Activated naive CD4-positive, alpha-beta T cell treated with anti-CD3 and anti-CD28 coated beads, Interleukin-2, amount 10 ng/mL, durations not matched to agents 7 days and 5 days (primary cell): ENCODE data around the gene AP4E1.

Source experiments
- CTCF ChIA-PET: fragments of 350-600 bp; sonication (Branson Sonifier 250); formaldehyde crosslinking; loops from one replicate; lab custom pipeline; 2021; ENCODE audit warnings: antibody characterized with exemption; lab: Charles Lee
- DNase-seq: peaks from one replicate; pipeline ENCODE4 v3.0.0-alpha.2; 2020
- H3K27ac Mint-ChIP-seq: one replicate; pipeline ENCODE4 v1.8.0; 2021; ENCODE audit warnings: mild to moderate bottlenecking, moderate library complexity, mixed read lengths
- H3K27me3 Mint-ChIP-seq: one replicate; pipeline ENCODE4 v1.8.0; 2021; ENCODE audit warnings: mild to moderate bottlenecking, mixed read lengths
- H3K36me3 Mint-ChIP-seq: one replicate; pipeline ENCODE4 v1.8.0; 2021; ENCODE audit warnings: mixed read lengths
- H3K4me1 Mint-ChIP-seq: one replicate; pipeline ENCODE4 v1.8.0; 2021; ENCODE audit warnings: mixed read lengths
- H3K4me3 Mint-ChIP-seq: one replicate; pipeline ENCODE4 v1.8.0; 2021; ENCODE audit warnings: mild to moderate bottlenecking, moderate library complexity, mixed read lengths
- H3K9me3 Mint-ChIP-seq: one replicate; pipeline ENCODE4 v1.8.0; 2021; ENCODE audit warnings: mixed read lengths

Gene AP4E1

GRCh38 chr15:50979041-50979440 is 70.6 kb downstream of the AP4E1 start:
- DNase-seq = no peak
- Mint-ChIP-seq H3K4me1 (no peaks in the 10 kb centered on the region), H3K27me3 (no peaks in the 10 kb centered on the region), H3K27ac (no peak overlapping the region), H3K9me3 (no peaks in the 10 kb centered on the region), H3K4me3 (no peak overlapping the region), H3K36me3 (peaks cover 47% of the 10 kb centered on the region)
- CTCF ChIA-PET = no interaction called here

GRCh38 chr15:50993598-50993997 is 85.1 kb downstream of the AP4E1 start:
- DNase-seq = no peak
- Mint-ChIP-seq H3K9me3 (no peaks in the 10 kb centered on the region), H3K4me1 (no peaks in the 10 kb centered on the region), H3K36me3 (peaks cover 22% of the 10 kb centered on the region), H3K27ac (no peak overlapping the region), H3K27me3 (no peaks in the 10 kb centered on the region), H3K4me3 (no peak overlapping the region)
- CTCF ChIA-PET = no interaction called here

GRCh38 chr15:50996641-50997040 is 88.2 kb downstream of the AP4E1 start:
- H3K27ac Mint-ChIP-seq = no peak overlapping the region
- peaks cover 30% of the 10 kb centered on the region for H3K36me3 Mint-ChIP-seq
- CTCF ChIA-PET = no interaction called here
- no peaks in the 10 kb centered on the region for H3K9me3 Mint-ChIP-seq
- no peaks in the 10 kb centered on the region for H3K27me3 Mint-ChIP-seq
- no peak for DNase-seq
- H3K4me3 Mint-ChIP-seq = no peak overlapping the region
- no peaks in the 10 kb centered on the region for H3K4me1 Mint-ChIP-seq

- Mint-ChIP-seq H3K9me3 (no peaks in the 10 kb centered on the region), H3K4me1 (no peaks in the 10 kb centered on the region), H3K36me3 (peaks cover 34% of the 10 kb centered on the region), H3K27me3 (no peaks in the 10 kb centered on the region), H3K27ac (no peak overlapping the region), H3K4me3 (no peak overlapping the region)
- CTCF ChIA-PET = no interaction called here
- no peak for DNase-seq
These were observed 89.0 kb downstream of the AP4E1 start for GRCh38 chr15:50997371-50998051.

GRCh38 chr15:51004103-51004551 is 95.6 kb downstream of the AP4E1 start:
- Mint-ChIP-seq H3K9me3 (peaks cover 8% of the 10 kb centered on the region), H3K36me3 (peaks cover 27% of the 10 kb centered on the region), H3K4me3 (no peak overlapping the region), H3K4me1 (no peaks in the 10 kb centered on the region), H3K27me3 (no peaks in the 10 kb centered on the region), H3K27ac (no peak overlapping the region)
- DNase-seq = no peak
- CTCF ChIA-PET = no interaction called here

GRCh38 chr15:51006336-51006985 is 98.0 kb downstream of the AP4E1 start:
- peaks cover 8% of the 10 kb centered on the region for H3K9me3 Mint-ChIP-seq
- no peak for DNase-seq
- peaks cover 22% of the 10 kb centered on the region for H3K36me3 Mint-ChIP-seq
- no peaks in the 10 kb centered on the region for H3K27me3 Mint-ChIP-seq
- no peak overlapping the region for H3K27ac Mint-ChIP-seq
- no peaks in the 10 kb centered on the region for H3K4me1 Mint-ChIP-seq
- H3K4me3 Mint-ChIP-seq = no peak overlapping the region
- CTCF ChIA-PET = interaction anchor here (0.6 kb wide), 1 partner anchor 312 kb away, joined by 3 read pairs; no protein-coding TSS in a partner anchor

GRCh38 chr15:51007131-51007666 is 98.7 kb downstream of the AP4E1 start:
- no peaks in the 10 kb centered on the region for H3K4me1 Mint-ChIP-seq
- peaks cover 8% of the 10 kb centered on the region for H3K9me3 Mint-ChIP-seq
- H3K27me3 Mint-ChIP-seq = no peaks in the 10 kb centered on the region
- H3K4me3 Mint-ChIP-seq = no peak overlapping the region
- CTCF ChIA-PET = no interaction called here
- peaks cover 18% of the 10 kb centered on the region for H3K36me3 Mint-ChIP-seq
- no peak for DNase-seq
- no peak overlapping the region for H3K27ac Mint-ChIP-seq

GRCh38 chr15:51011212-51011611 is 102.7 kb downstream of the AP4E1 start:
- DNase-seq = no peak
- Mint-ChIP-seq H3K27ac (no peak overlapping the region), H3K36me3 (peaks cover 15% of the 10 kb centered on the region), H3K27me3 (no peaks in the 10 kb centered on the region), H3K4me3 (no peak overlapping the region), H3K9me3 (peaks cover 8% of the 10 kb centered on the region), H3K4me1 (no peaks in the 10 kb centered on the region)
- CTCF ChIA-PET = no interaction called here

GRCh38 chr15:51016615-51017014 is 108.1 kb downstream of the AP4E1 start:
- H3K27ac Mint-ChIP-seq = no peak overlapping the region
- H3K4me3 Mint-ChIP-seq = no peak overlapping the region
- no peak for DNase-seq
- no peaks in the 10 kb centered on the region for H3K27me3 Mint-ChIP-seq
- no peaks in the 10 kb centered on the region for H3K36me3 Mint-ChIP-seq
- CTCF ChIA-PET = no interaction called here
- no peaks in the 10 kb centered on the region for H3K9me3 Mint-ChIP-seq
- H3K4me1 Mint-ChIP-seq = no peaks in the 10 kb centered on the region

GRCh38 chr15:51022206-51022605 is 113.7 kb downstream of the AP4E1 start:
- Mint-ChIP-seq H3K36me3 (no peaks in the 10 kb centered on the region), H3K9me3 (no peaks in the 10 kb centered on the region), H3K4me3 (no peak overlapping the region), H3K4me1 (no peaks in the 10 kb centered on the region), H3K27me3 (no peaks in the 10 kb centered on the region), H3K27ac (no peak overlapping the region)
- CTCF ChIA-PET = no interaction called here
- DNase-seq = no peak

GRCh38 chr15:51023499-51023898 is 115.0 kb downstream of the AP4E1 start:
- CTCF ChIA-PET = no interaction called here
- H3K27me3 Mint-ChIP-seq = no peaks in the 10 kb centered on the region
- DNase-seq = no peak
- no peak overlapping the region for H3K4me3 Mint-ChIP-seq
- no peaks in the 10 kb centered on the region for H3K9me3 Mint-ChIP-seq
- H3K4me1 Mint-ChIP-seq = no peaks in the 10 kb centered on the region
- H3K27ac Mint-ChIP-seq = no peak overlapping the region
- peaks cover 1% of the 10 kb centered on the region for H3K36me3 Mint-ChIP-seq

- DNase-seq = no peak
- H3K27ac Mint-ChIP-seq = no peak overlapping the region
- CTCF ChIA-PET = no interaction called here
- H3K36me3 Mint-ChIP-seq = peaks cover 1% of the 10 kb centered on the region
- no peaks in the 10 kb centered on the region for H3K4me1 Mint-ChIP-seq
- H3K4me3 Mint-ChIP-seq = no peak overlapping the region
- H3K27me3 Mint-ChIP-seq = no peaks in the 10 kb centered on the region
- H3K9me3 Mint-ChIP-seq = no peaks in the 10 kb centered on the region
These were observed 116.4 kb downstream of the AP4E1 start for GRCh38 chr15:51024735-51025453.

GRCh38 chr15:51025454-51025846 is 117.0 kb downstream of the AP4E1 start:
- H3K4me1 Mint-ChIP-seq = no peaks in the 10 kb centered on the region
- CTCF ChIA-PET = interaction anchor here (0.6 kb wide), 1 partner anchor 857 kb away, joined by 3 read pairs; no protein-coding TSS in a partner anchor

GRCh38 chr15:51030649-51031316 is 122.3 kb downstream of the AP4E1 start:
- no peak overlapping the region for H3K4me3 Mint-ChIP-seq
- H3K27ac Mint-ChIP-seq = no peak overlapping the region
- peaks cover 1% of the 10 kb centered on the region for H3K36me3 Mint-ChIP-seq
- CTCF ChIA-PET = no interaction called here
- DNase-seq = no peak
- H3K9me3 Mint-ChIP-seq = no peaks in the 10 kb centered on the region
- H3K4me1 Mint-ChIP-seq = no peaks in the 10 kb centered on the region
- H3K27me3 Mint-ChIP-seq = no peaks in the 10 kb centered on the region

More at GRCh38 chr15:51025454-51025846, 117.0 kb downstream of the AP4E1 start:
- H3K4me3 Mint-ChIP-seq = no peak overlapping the region
- no peaks in the 10 kb centered on the region for H3K9me3 Mint-ChIP-seq
- H3K27me3 Mint-ChIP-seq = no peaks in the 10 kb centered on the region
- no peak for DNase-seq
- no peak overlapping the region for H3K27ac Mint-ChIP-seq
- peaks cover 1% of the 10 kb centered on the region for H3K36me3 Mint-ChIP-seq
